Ishikawa (cell line): ENCODE results near the gene SETBP1.

ENCODE experiments used
- CEBPB ChIP-seq: IDR thresholded peaks from 2 replicates; pipeline ENCODE4 v1.6.1; 2012
- CREB1 ChIP-seq: IDR thresholded peaks from 2 replicates; pipeline ENCODE4 v1.6.1; 2012; ENCODE audit warnings: low read depth
- EGR1 ChIP-seq: IDR thresholded peaks from 2 replicates; pipeline ENCODE4 v1.6.1; 2012
- EP300 ChIP-seq: IDR thresholded peaks from 2 replicates; pipeline ENCODE4 v1.6.1; 2012; ENCODE audit warnings: borderline replicate concordance
- FOXM1 ChIP-seq: IDR thresholded peaks from 2 replicates; pipeline ENCODE4 v1.6.1; 2012; ENCODE audit warnings: low read depth, borderline replicate concordance
- MAX ChIP-seq: IDR thresholded peaks from 2 replicates; pipeline ENCODE4 v1.6.1; 2012
- NFIC ChIP-seq: IDR thresholded peaks from 2 replicates; pipeline ENCODE4 v1.6.1; 2012
- RAD21 ChIP-seq: IDR thresholded peaks from 2 replicates; pipeline ENCODE4 v1.6.1; 2012; ENCODE audit warnings: low read depth
- REST ChIP-seq: IDR thresholded peaks from 2 replicates; pipeline ENCODE4 v1.6.1; 2012; ENCODE audit warnings: low read depth, mild to moderate bottlenecking
- TAF1 ChIP-seq: IDR thresholded peaks from 2 replicates; pipeline ENCODE4 v1.6.1; 2012; ENCODE audit warnings: low read depth, mild to moderate bottlenecking
- TCF12 ChIP-seq: IDR thresholded peaks from 2 replicates; pipeline ENCODE4 v1.6.1; 2012; ENCODE audit warnings: low read depth
- TEAD4 ChIP-seq: IDR thresholded peaks from 2 replicates; pipeline ENCODE4 v1.6.1; 2012
- USF1 ChIP-seq: IDR thresholded peaks from 2 replicates; pipeline ENCODE4 v1.6.1; 2012
- YY1 ChIP-seq: IDR thresholded peaks from 2 replicates; pipeline ENCODE4 v1.6.1; 2012; ENCODE audit warnings: low read depth
- ZBTB7A ChIP-seq: IDR thresholded peaks from 2 replicates; pipeline ENCODE4 v1.6.1; 2012; ENCODE audit warnings: low read depth

Gene SETBP1

GRCh38 chr18:44727291-44727690, 46.6 kb downstream of the SETBP1 start:
- TF ChIP-seq ZBTB7A (no peak), CEBPB (no peak), TEAD4 (no peak), YY1 (no peak), MAX (no peak), REST (no peak), NFIC (no peak), EGR1 (no peak), RAD21 (no peak), CREB1 (no peak), TAF1 (no peak), EP300 (no peak), TCF12 (no peak), USF1 (no peak), FOXM1 (no peak)

GRCh38 chr18:44729631-44730101, 49.0 kb downstream of the SETBP1 start:
- TF ChIP-seq FOXM1 (no peak), REST (no peak), CREB1 (no peak), TEAD4 (no peak), RAD21 (no peak), EGR1 (no peak), ZBTB7A (no peak), USF1 (no peak), MAX (no peak)

- no peak for TF ChIP-seq TEAD4
- TF ChIP-seq REST: no peak
- TF ChIP-seq ZBTB7A: no peak
- TF ChIP-seq EGR1: no peak
- no peak for TF ChIP-seq EP300
- TF ChIP-seq USF1: no peak
- no peak for TF ChIP-seq CREB1
- no peak for TF ChIP-seq FOXM1
- no peak for TF ChIP-seq TCF12
- no peak for TF ChIP-seq YY1
- no peak for TF ChIP-seq NFIC
- no peak for TF ChIP-seq CEBPB
- no peak for TF ChIP-seq TAF1
- no peak for TF ChIP-seq MAX
- no peak for TF ChIP-seq RAD21
Measured at GRCh38 chr18:44730803-44731529, 50.3 kb downstream of the SETBP1 start.
